ENCODE results near the gene ST3GAL3. TPM values are rescaled to one million over a fixed set of nuclear protein-coding genes. Genes with fewer than 3 reads are reported as not detected.

ST3GAL3 gene
- total RNA-seq, 1 donor from 2014 or later: 18.7 TPM

DNA sequence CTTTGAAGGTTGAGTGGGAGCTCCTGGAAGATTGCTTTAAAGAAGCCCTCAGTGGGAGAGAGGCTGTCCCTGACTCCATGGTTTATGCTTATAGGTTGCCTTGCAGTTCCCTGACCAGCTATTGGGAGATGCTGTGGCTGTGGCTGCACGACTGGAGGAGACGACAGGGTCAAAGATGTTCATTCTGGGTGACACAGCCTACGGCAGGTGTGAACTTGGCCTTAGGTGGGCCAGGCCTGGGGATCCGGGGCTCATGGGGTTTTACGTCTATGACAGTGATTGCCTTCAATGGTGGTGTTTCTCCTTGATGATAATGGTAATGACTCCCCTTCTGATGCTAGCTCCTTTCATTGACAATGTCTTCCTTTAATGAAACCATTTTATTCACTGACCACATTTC is 263.2 kb downstream of the ST3GAL3 start:
- DNase-seq (ENCODE audit: extremely low spot score in 2 of 2): no peak
- no peak for TF ChIP-seq CTCF (IDR thresholded peaks at IDR 0.05)
- TF ChIP-seq POLR2A (IDR thresholded peaks at IDR 0.05): no peak
- no peak for TF ChIP-seq POLR2AphosphoS5 (IDR thresholded peaks at IDR 0.05; ENCODE audit: insufficient read depth in 1 of 2, low read depth in 1 of 2)
- Histone ChIP-seq H3K4me3 (peak overlapping the region; percentile 76 to 77), H3K27me3 (no peaks in the 10 kb centered on the region), H3K36me3 (peaks cover 0 to 9% of the 10 kb centered on the region in 2 donors), H3K27ac (no peak overlapping the region), H3K9me3 (no peaks in the 10 kb centered on the region), H3K4me1 (peaks cover 24% of the 10 kb centered on the region)
- intact Hi-C loops (cut with DNase I): no loop called here

GRCh38 chr1:43970911-43971310 is 263.6 kb downstream of the ST3GAL3 start:
- H3K4me3 ChIP-seq: peak overlapping the region in 1 of 2 donors; percentile 76
- DNase-seq (ENCODE audit: extremely low spot score in 2 of 2): no peak
- intact Hi-C loops (cut with DNase I): no loop called here

DNA sequence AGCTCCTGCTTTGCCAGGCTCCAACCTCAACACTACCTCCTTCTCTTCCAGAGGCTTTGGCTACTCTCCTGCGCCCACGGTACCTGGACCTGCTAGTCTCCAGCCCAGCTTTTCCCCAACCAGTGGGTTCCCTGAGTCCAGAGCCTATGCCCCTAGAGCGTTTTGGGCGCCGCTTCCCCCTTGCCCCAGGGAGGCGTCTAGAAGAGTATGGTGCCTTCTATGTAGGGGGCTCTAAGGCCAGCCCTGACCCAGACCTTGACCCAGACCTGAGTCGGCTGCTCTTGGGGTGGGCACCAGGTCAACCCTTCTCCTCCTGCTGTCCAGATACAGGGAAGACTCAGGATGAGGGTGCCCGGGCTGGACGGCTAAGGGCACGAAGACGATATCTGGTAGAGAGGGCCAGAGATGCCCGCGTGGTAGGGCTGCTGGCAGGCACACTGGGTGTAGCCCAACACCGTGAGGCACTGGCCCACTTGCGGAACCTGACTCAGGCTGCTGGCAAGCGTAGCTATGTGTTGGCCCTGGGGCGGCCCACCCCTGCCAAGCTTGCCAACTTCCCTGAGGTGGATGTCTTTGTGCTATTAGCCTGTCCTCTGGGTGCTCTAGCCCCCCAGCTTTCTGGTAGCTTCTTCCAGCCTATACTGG is 264.1 kb downstream of the ST3GAL3 start:
- intact Hi-C loops (cut with DNase I): no loop called here
- no peak for DNase-seq (ENCODE audit: extremely low spot score in 2 of 2)
- TF ChIP-seq CTCF (IDR thresholded peaks at IDR 0.05): no peak
- no peak for TF ChIP-seq POLR2A (IDR thresholded peaks at IDR 0.05)
- TF ChIP-seq POLR2AphosphoS5 (IDR thresholded peaks at IDR 0.05; ENCODE audit: insufficient read depth in 1 of 2, low read depth in 1 of 2): no peak
- H3K27me3 ChIP-seq: no peaks in the 10 kb centered on the region
- no peak overlapping the region for H3K27ac ChIP-seq
- H3K4me3 ChIP-seq: no peak overlapping the region
- H3K4me1 ChIP-seq: peaks cover 33% of the 10 kb centered on the region
- peaks cover 0 to 11% of the 10 kb centered on the region in 2 donors for H3K36me3 ChIP-seq
- no peaks in the 10 kb centered on the region for H3K9me3 ChIP-seq

More at GRCh38 chr1:43970911-43971310, 263.6 kb downstream of the ST3GAL3 start:
- H3K27me3 ChIP-seq: no peaks in the 10 kb centered on the region
- H3K9me3 ChIP-seq: no peaks in the 10 kb centered on the region
- TF ChIP-seq CTCF (IDR thresholded peaks at IDR 0.05): no peak
- no peak for TF ChIP-seq POLR2A (IDR thresholded peaks at IDR 0.05)
- peaks cover 28% of the 10 kb centered on the region for H3K4me1 ChIP-seq
- H3K27ac ChIP-seq: no peak overlapping the region
- peaks cover 0 to 9% of the 10 kb centered on the region in 2 donors for H3K36me3 ChIP-seq

DNA sequence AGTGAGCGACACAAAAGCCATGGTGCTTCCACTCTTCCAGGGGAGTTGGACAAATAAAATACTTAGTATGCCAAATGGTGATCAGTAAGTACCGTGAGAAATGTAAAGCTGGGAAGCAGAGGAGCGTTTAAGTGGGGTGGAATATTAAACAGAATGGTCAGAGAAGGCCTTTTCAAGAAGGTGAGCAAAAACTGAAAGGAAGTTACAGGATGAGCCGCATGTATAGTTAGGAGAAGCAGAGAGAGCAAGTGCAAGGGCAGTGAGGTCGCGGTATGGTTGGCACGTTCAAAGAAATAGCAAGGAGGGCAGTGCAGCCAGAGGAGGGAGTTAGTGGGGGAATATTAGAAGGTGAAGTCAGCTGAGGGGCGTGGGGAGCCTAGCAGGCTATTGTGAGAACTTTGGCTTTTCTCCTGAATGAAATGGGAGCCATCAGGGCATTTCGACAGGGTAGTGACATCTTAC is 266.7 kb downstream of the ST3GAL3 start:
- intact Hi-C loops (cut with DNase I): no loop called here
- no peaks in the 10 kb centered on the region for H3K9me3 ChIP-seq
- no peaks in the 10 kb centered on the region for H3K27me3 ChIP-seq
- H3K27ac ChIP-seq: peak overlapping the region; percentile 92
- DNase-seq (ENCODE audit: extremely low spot score in 2 of 2): no peak
- H3K36me3 ChIP-seq: peaks cover 0 to 20% of the 10 kb centered on the region in 2 donors
- no peak for TF ChIP-seq POLR2AphosphoS5 (IDR thresholded peaks at IDR 0.05; ENCODE audit: insufficient read depth in 1 of 2, low read depth in 1 of 2)
- H3K4me1 ChIP-seq: peaks cover 56% of the 10 kb centered on the region
- H3K4me3 ChIP-seq: peak overlapping the region; percentile 76 to 94

DNA sequence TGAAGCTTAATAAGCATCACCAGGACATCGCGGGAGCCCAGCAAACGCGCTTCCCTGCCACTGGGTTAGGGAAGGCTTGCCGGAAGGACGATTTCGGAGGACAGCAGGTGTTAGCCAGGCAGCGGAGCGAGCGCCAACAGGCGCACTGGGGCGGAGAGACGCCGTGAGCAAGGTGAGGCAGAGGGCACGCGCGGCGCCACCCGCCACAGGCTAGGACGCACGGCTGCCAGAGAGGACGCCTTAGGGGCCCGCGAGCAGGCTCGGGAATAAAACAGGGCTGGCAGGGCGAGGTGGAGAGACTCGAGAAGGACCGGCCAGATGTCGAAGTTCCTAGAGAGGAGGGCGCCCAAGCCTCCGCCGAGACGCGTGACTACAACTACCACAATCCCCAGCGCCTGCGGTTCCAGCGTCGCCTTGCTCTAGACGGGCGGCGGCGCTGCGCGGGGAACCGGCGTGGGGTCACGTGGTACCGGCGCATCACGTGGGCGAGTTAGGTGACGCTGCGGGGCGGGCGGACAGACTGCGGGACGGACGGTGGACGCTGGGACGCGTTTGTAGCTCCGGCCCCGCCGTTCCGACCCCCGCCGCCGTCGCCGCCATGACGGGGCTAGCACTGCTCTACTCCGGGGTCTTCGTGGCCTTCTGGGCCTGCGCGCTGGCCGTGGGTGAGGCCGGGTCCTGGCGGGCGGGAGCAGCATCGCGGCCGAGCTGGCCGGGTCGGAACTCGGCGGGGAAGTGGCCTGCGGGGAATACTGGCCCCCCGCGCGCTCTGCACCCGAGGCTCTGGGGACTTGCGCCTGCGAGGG is 267.3 kb downstream of the ST3GAL3 start, which contains the start of gene ATP6V0B:
Gene ATP6V0B, plus strand, starts transcription at position 518 of the 806 bp plus-strand sequence. Its CDS starts 81 bp downstream, at position 599.
- peaks cover 0 to 20% of the 10 kb centered on the region in 2 donors for H3K36me3 ChIP-seq
- peak in 1 of 2 donors; percentile 96 for DNase-seq (ENCODE audit: extremely low spot score in 2 of 2)
- no peaks in the 10 kb centered on the region for H3K27me3 ChIP-seq
- H3K4me1 ChIP-seq: peaks cover 58% of the 10 kb centered on the region
- peak within 1 kb of the TSS; percentile 76 to 94 for H3K4me3 ChIP-seq
- peak; percentile 95 to 96 for TF ChIP-seq POLR2AphosphoS5 (IDR thresholded peaks at IDR 0.05; ENCODE audit: insufficient read depth in 1 of 2, low read depth in 1 of 2)
- peak; percentile 22 to 45 (median 26) for TF ChIP-seq CTCF (IDR thresholded peaks at IDR 0.05)
- peak in 1 of 2 donors; percentile 85 for TF ChIP-seq POLR2A (IDR thresholded peaks at IDR 0.05)
- no peaks in the 10 kb centered on the region for H3K9me3 ChIP-seq
- intact Hi-C loops (cut with DNase I): no loop called here
- H3K27ac ChIP-seq: peak within 1 kb of the TSS; percentile 92

Measured in vagina (tissue), 2 donors.